Esophagus squamous epithelium (tissue), 5 donors: ENCODE results near the gene TMEM131. TPM values are rescaled to one million over a fixed set of nuclear protein-coding genes. Genes with fewer than 3 reads are reported as not detected.
"Not testable (repeated sequence)": the region's sequence is repeated elsewhere in the genome, so short reads cannot be mapped to it uniquely, and the experiment has no call there.

ENCODE experiments used
- DNase-seq: peaks from one replicate; lab custom pipeline; 2025; lab: John Stamatoyannopoulos, UW
- H3K27ac ChIP-seq, 4 donors: fragments of 200-600 bp; sonication (generic); one replicate each; pipeline ENCODE4 v1.5.1; 2016 to 2019; ENCODE audit warnings: mild to moderate bottlenecking in 1 of 4
- H3K27me3 ChIP-seq, 4 donors: fragments of 200-600 bp; sonication (generic); 1 replicate in 3 of 4; 2 replicates in 1 of 4; pipeline versions ENCODE4 v1.5.1 to v1.6.0; 2017 to 2021; ENCODE audit warnings: antibody characterized with exemption in 1 of 4
- H3K36me3 ChIP-seq, 3 donors: fragments of 200-600 bp; sonication (generic); one replicate each; pipeline ENCODE4 v1.5.1; 2016 to 2019
- H3K4me1 ChIP-seq, 3 donors: fragments of 200-600 bp; sonication (generic); one replicate each; pipeline ENCODE4 v1.5.1; 2017 to 2019
- H3K4me3 ChIP-seq, 4 donors: fragments of 200-600 bp; sonication (generic); 1 replicate in 3 of 4; 2 replicates in 1 of 4; pipeline ENCODE4 v1.5.1; 2016 to 2019; ENCODE audit warnings: mild to moderate bottlenecking in 2 of 4, moderate library complexity in 1 of 4
- H3K9me3 ChIP-seq, 3 donors: fragments of 200-600 bp; sonication (generic); one replicate each; pipeline ENCODE4 v1.5.1; 2016 to 2019
- CTCF ChIP-seq, 6 experiments: fragments of 450-650 bp in 4 of 6; fragments of 200-600 bp in 2 of 6; sonication (generic) in 2 of 6; IDR thresholded peaks; one replicate each; pipeline ENCODE4 v1.5.1; 2016 to 2019; ENCODE audit warnings: antibody characterized with exemption in 6 of 6, mild to moderate bottlenecking in 4 of 6, moderate library complexity in 4 of 6
- POLR2A ChIP-seq, 4 donors: fragments of 450-650 bp; IDR thresholded peaks; one replicate each; pipeline ENCODE4 v1.6.1; 2017; ENCODE audit warnings: antibody characterized with exemption in 4 of 4, mild to moderate bottlenecking in 4 of 4, moderate library complexity in 3 of 4
- WGBS, 2 donors: methylation state at CpG; one replicate each; pipeline ENCODE4 v1.1.5; 2018; 5-methylcytosine and 5-hydroxymethylcytosine counted together
- intact Hi-C: fragments of 100-400 bp; cut with DNase I; formaldehyde crosslinking; loops from one replicate; pipeline ENCODE4 v1.15.0; 2022
- total RNA-seq, 4 donors: library from RNA; depleted of rRNA; stranded (reverse); fragments of >200 nt; gene quantifications; one replicate each; pipeline ENCODE4 v1.1.0, GENCODE V29; 2016
- donor health status: DM: yes; HTN: yes; CAD: no.

Gene TMEM131
- total RNA-seq, 4 donors from 2014 or later, result 24.2 to 36.4 (median 28.1) TPM

- intact Hi-C loops, result no loop called here
- Histone ChIP-seq H3K36me3 (no peaks in the 10 kb centered on the region), H3K4me1 (peaks cover 24 to 36% (median 29%) of the 10 kb centered on the region in 3 donors), H3K4me3 (no peak overlapping the region), H3K27me3 (no peaks in the 10 kb centered on the region), H3K9me3 (no peaks in the 10 kb centered on the region), H3K27ac (peak overlapping the region in 2 of 4 donors; percentile 24 to 37)
- DNase-seq, result no peak
- no peak for TF ChIP-seq POLR2A (IDR thresholded peaks at IDR 0.05)
- 19 to 26% methylated on average over 5 of the region's 5 CpGs for WGBS, 2 donors
These were observed 126.6 kb downstream of the TMEM131 start for GRCh38 chr2:97868986-97869721.

GRCh38 chr2:97863829-97864228 lies 131.9 kb downstream of the TMEM131 start:
- DNase-seq, result no peak
- no peak for TF ChIP-seq CTCF (IDR thresholded peaks at IDR 0.05)
- TF ChIP-seq POLR2A (IDR thresholded peaks at IDR 0.05), result no peak
- H3K4me1 ChIP-seq, result peaks cover under 1 to 4% (median 4%) of the 10 kb centered on the region in 3 donors
- H3K36me3 ChIP-seq, result peaks cover 0 to 18% (median 0%) of the 10 kb centered on the region in 3 donors
- H3K27me3 ChIP-seq, result no peaks in the 10 kb centered on the region
- H3K4me3 ChIP-seq, result no peak overlapping the region
- intact Hi-C loops, result no loop called here
- H3K27ac ChIP-seq, result no peak overlapping the region
- 95 to 96% methylated on average over 3 of the region's 3 CpGs for WGBS, 2 donors
- no peaks in the 10 kb centered on the region for H3K9me3 ChIP-seq

GRCh38 chr2:97861177-97861576 lies 134.6 kb downstream of the TMEM131 start:
- Histone ChIP-seq H3K27ac (no peak overlapping the region), H3K9me3 (no peaks in the 10 kb centered on the region), H3K4me3 (no peak overlapping the region), H3K4me1 (no peaks in the 10 kb centered on the region), H3K27me3 (no peaks in the 10 kb centered on the region), H3K36me3 (peaks cover 0 to 24% (median 0%) of the 10 kb centered on the region in 3 donors)
- intact Hi-C loops, result no loop called here
- TF ChIP-seq CTCF (IDR thresholded peaks at IDR 0.05), result no peak
- no peak for TF ChIP-seq POLR2A (IDR thresholded peaks at IDR 0.05)
- no peak for DNase-seq
- 80% methylated on average over 1 of the region's 2 CpGs; no CpG with 5 or more reads in 1 of the 2 donors for WGBS, 2 donors

GRCh38 chr2:97858442-97858841 lies 137.3 kb downstream of the TMEM131 start:
- H3K27ac ChIP-seq, result no peak overlapping the region
- H3K4me3 ChIP-seq, result no peak overlapping the region
- no peak for DNase-seq
- H3K9me3 ChIP-seq, result no peaks in the 10 kb centered on the region
- H3K27me3 ChIP-seq, result no peaks in the 10 kb centered on the region
- no peak for TF ChIP-seq POLR2A (IDR thresholded peaks at IDR 0.05)
- no peak for TF ChIP-seq CTCF (IDR thresholded peaks at IDR 0.05)
- H3K4me1 ChIP-seq, result no peaks in the 10 kb centered on the region
- WGBS, 2 donors, result 98 to 100% methylated on average over 3 of the region's 3 CpGs
- peaks cover 0 to 24% (median 0%) of the 10 kb centered on the region in 3 donors for H3K36me3 ChIP-seq
- intact Hi-C loops, result no loop called here

DNA sequence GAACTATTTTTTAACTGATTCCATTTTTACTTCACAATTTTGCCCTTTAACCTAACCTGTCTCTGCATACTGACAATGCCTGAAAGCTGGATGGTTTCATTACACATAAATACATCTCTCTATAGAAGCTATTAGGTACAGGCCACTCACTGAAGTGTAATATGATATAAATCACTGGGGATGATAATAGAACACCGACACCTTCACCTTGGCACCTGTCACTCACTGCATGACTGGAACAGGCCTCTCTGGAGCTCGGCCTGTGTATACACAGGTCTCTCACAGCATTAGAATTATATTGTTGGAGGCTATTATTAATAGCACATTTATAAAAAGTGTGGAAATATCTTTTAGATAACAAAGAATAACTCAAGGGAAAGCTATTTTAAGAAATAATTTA lies 138.2 kb downstream of the TMEM131 start:
- peaks cover 0 to 24% (median 0%) of the 10 kb centered on the region in 3 donors for H3K36me3 ChIP-seq
- no peak overlapping the region for H3K27ac ChIP-seq
- no peak for DNase-seq
- H3K9me3 ChIP-seq, result no peaks in the 10 kb centered on the region
- intact Hi-C loops, result no loop called here
- no peaks in the 10 kb centered on the region for H3K4me1 ChIP-seq
- WGBS, 2 donors, result 82 to 85% methylated on average over 2 of the region's 2 CpGs
- H3K4me3 ChIP-seq, result no peak overlapping the region
- H3K27me3 ChIP-seq, result no peaks in the 10 kb centered on the region
- TF ChIP-seq POLR2A (IDR thresholded peaks at IDR 0.05) (no peak), CTCF (IDR thresholded peaks at IDR 0.05) (no peak)

DNA sequence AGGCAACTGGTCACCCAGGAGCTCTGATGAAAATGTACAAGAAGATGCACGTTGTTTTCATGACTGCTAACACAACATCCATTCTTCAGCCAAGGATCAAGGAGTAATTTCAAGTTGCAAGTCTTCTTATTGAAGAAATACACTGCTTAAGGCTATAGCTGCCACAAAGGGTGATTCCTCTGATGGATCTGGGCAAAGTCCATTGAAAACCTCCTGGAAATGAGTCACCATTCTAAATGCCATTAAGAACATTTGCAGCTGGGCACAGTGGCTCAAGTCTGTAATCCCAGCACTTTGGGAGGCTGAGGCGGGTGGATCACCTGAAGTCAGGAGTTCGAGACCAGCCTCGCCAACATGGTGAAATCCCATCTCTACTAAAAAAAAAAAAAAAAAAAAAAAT lies 142.7 kb downstream of the TMEM131 start:
- intact Hi-C loops, H3K27me3 ChIP-seq, H3K36me3 ChIP-seq, H3K4me3 ChIP-seq, DNase-seq, H3K9me3 ChIP-seq, H3K27ac ChIP-seq: not testable (repeated sequence)
- 65 to 71% methylated on average over 2 of the region's 4 CpGs for WGBS, 2 donors
- peaks cover 0 to 15% (median 0%) of the 10 kb centered on the region in 3 donors for H3K4me1 ChIP-seq
